ENCODE measurements around the gene CEP57L1.

DNA sequence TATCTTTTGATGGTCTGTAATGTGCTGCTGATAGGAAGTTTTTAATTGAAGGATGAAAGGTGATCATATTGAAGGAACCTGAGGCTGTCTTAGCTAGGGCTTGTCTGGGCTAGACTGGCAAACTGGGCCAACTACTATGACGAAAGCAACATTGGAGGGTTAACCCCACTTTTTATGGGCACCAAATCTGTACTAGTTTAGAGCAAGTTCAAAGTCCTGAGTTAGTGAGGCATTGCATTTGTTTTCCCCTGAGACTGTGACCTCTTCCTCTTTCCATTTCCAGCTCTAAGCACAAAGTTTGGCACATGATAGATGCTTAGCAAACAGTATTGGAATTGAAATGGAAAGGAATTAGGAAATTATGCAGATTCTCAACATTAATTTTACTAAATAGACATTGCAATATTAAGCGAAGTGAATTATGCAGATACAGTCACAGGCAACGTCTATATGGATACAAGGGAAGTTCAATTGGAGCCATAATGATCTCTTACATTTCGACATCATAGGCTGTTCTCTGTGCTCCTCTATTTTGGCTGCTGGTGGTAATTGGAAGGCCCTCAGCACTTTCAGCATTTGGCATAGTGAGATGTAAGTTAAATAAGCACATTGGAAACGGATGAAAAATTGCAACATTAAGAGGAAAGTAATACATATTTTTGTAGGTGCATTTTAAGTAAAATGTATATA, 22.2 kb downstream of the CEP57L1 start:
- TF ChIP-seq CTCF (IDR thresholded peaks at IDR 0.05; ENCODE audit: insufficient read depth, low read length) = no peak
- TF ChIP-seq POLR2AphosphoS5 (IDR thresholded peaks at IDR 0.05; ENCODE audit: low read depth) = no peak
- no peak for TF ChIP-seq REST (IDR thresholded peaks at IDR 0.05; ENCODE audit: insufficient replicate concordance, low read depth)
- peak; percentile 93 for TF ChIP-seq SPI1 (IDR thresholded peaks at IDR 0.05; ENCODE audit: borderline replicate concordance, low read depth)

Data from HL-60 (cell line).